Adrenal gland (tissue), 12 donors: ENCODE data around the gene DPYD. TPM values are rescaled to one million over a fixed set of nuclear protein-coding genes. Genes with fewer than 3 reads are reported as not detected.

Experiments
- DNase-seq, 7 donors: peaks; one replicate each; pipeline ENCODE4 v3.0.0-alpha.2; 2019 to 2020
- H3K27ac ChIP-seq, 5 donors: fragments of 200-600 bp; sonication (generic) in 4 of 5; 1 replicate in 3 of 5; 2 replicates in 2 of 5; pipeline versions ENCODE4 v1.5.1 to v1.8.0; 2016 to 2020; ENCODE audit warnings: mild to moderate bottlenecking in 1 of 5
- H3K27me3 ChIP-seq: fragments of 200-600 bp; 2 replicates; pipeline ENCODE4 v1.8.0; 2021
- H3K36me3 ChIP-seq, 2 donors: fragments of 200-600 bp; replicated peaks in 1 of 2; 1 replicate in 1 of 2; 2 replicates in 1 of 2; pipeline versions ENCODE4 v1.5.1 to v1.8.0; 2018 to 2022
- H3K4me1 ChIP-seq, 2 donors: fragments of 200-600 bp; replicated peaks in 1 of 2; 1 replicate in 1 of 2; 2 replicates in 1 of 2; pipeline versions ENCODE4 v1.5.1 to v1.8.0; 2018 to 2021
- H3K4me3 ChIP-seq, 4 donors: fragments of 200-600 bp; sonication (generic) in 3 of 4; one replicate each; pipeline ENCODE4 v1.5.1; 2016 to 2018
- H3K9me3 ChIP-seq, 3 donors: fragments of 200-600 bp; sonication (generic) in 1 of 3; replicated peaks in 1 of 3; 1 replicate in 2 of 3; 2 replicates in 1 of 3; pipeline versions ENCODE4 v1.5.1 to v1.8.0; 2016 to 2021
- CTCF ChIP-seq, 6 experiments: fragments of 450-650 bp in 4 of 6; fragments of 200-600 bp in 2 of 6; sonication (generic) in 1 of 6; IDR thresholded peaks; 1 replicate in 5 of 6; 2 replicates in 1 of 6; pipeline versions ENCODE4 v1.5.1 to v1.8.0; 2016 to 2021; ENCODE audit warnings: antibody characterized with exemption in 6 of 6, mild to moderate bottlenecking in 2 of 6, moderate library complexity in 1 of 6
- POLR2A ChIP-seq, 2 donors: fragments of 450-650 bp; IDR thresholded peaks; one replicate each; pipeline ENCODE4 v1.6.1; 2017; ENCODE audit warnings: antibody characterized with exemption in 2 of 2, mild to moderate bottlenecking in 2 of 2, moderate library complexity in 1 of 2
- WGBS, 4 donors: extraction: QIAGEN DNeasy Blood & Tissue Kit in 2 of 4; methylation state at CpG; one replicate each; pipeline versions ENCODE4 v1.1.5 to v1.1.7; 2013 to 2017; 5-methylcytosine and 5-hydroxymethylcytosine counted together
- intact Hi-C, 2 donors: fragments of 100-400 bp; cut with DNase I; formaldehyde crosslinking; loops; one replicate each; pipeline versions ENCODE4 v1.14.1 to v1.15.0; 2022 to 2023
- polyA plus RNA-seq, 3 donors: library from polyadenylated mRNA; stranded (reverse); fragments of 200-250 nt in 2 of 3; fragments of 350-450 nt in 1 of 3; fragmentation: Illumina TruSeq in 1 of 3; extraction: RNeasy Lipid Tissue Mini Kit (QIAGEN cat#74804) in 1 of 3; gene quantifications; one replicate each; pipeline ENCODE4 v1.2.3, GENCODE V29; 2013 to 2014
- total RNA-seq, 9 donors: library from RNA; depleted of rRNA in 4 of 9; stranded (reverse); fragments of >200 nt in 4 of 9; fragments of 120-200 nt in 1 of 9; fragmentation: NEBNext Ultra II Directional in 1 of 9; extraction: Animal tissue kit (Norgen Biotek cat#: 25700) in 1 of 9; gene quantifications; one replicate each; pipeline versions ENCODE4 v1.1.0 to v1.2.4, GENCODE V29; 2013 to 2023
- donor health status: healthy with polysubstance abuse.
- donor health status: Bipolar disorder and iron deficiency.
- donor health status: DM: yes; HTN: yes; CAD: no.
- donor health status: DM: no; HTN: no; CAD: no.
- donor health status: DM: no; HTN: no; CAD: no.
- donor health status: DM: yes; HTN: yes; CAD: no.

The DPYD gene
- total and polyA plus RNA-seq, 12 donors: 6.6 to 73.1 (median 30.2) TPM

GRCh38 chr1:97529600-97529999 lies 391.2 kb downstream of the DPYD start:
- no peak overlapping the region for H3K27ac ChIP-seq
- H3K9me3 ChIP-seq: no peaks in the 10 kb centered on the region
- no peak for TF ChIP-seq CTCF (IDR thresholded peaks at IDR 0.05)
- TF ChIP-seq POLR2A (IDR thresholded peaks at IDR 0.05): no peak
- 83 to 90% (median 86%) methylated on average over 1 of the region's 1 CpG for WGBS, 4 donors
- no peaks in the 10 kb centered on the region for H3K27me3 ChIP-seq
- no peaks in the 10 kb centered on the region for H3K4me1 ChIP-seq
- H3K36me3 ChIP-seq: no peaks in the 10 kb centered on the region
- H3K4me3 ChIP-seq: no peak overlapping the region
- intact Hi-C loops: no loop called here
- DNase-seq: no peak

GRCh38 chr1:97524211-97524610 lies 396.6 kb downstream of the DPYD start:
- WGBS, 4 donors: 89 to 95% (median 93%) methylated on average over 4 of the region's 4 CpGs

DNA sequence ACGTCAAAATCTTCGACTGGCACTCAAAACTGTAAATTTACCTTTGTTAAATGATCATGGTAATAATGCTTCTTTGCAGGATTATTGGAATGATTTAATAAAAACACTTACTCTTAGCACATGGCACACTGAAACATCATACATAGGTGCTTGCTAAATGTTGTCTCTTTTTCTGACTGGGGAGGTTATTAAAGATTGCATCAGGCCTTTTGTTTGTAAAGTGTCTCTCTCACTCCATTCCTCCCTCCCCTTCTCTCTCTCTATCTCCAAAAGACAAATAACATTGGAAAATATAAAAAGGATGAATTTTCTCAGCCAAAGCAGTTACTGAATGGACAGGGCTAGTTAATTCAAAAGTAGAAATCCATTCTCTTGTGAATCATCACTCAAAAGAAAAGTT lies 404.2 kb downstream of the DPYD start:
- no peaks in the 10 kb centered on the region for H3K27me3 ChIP-seq
- WGBS, 4 donors: 95 to 98% (median 96%) methylated on average over 2 of the region's 2 CpGs
- no peaks in the 10 kb centered on the region for H3K9me3 ChIP-seq
- no peaks in the 10 kb centered on the region for H3K36me3 ChIP-seq
- H3K27ac ChIP-seq: no peak overlapping the region
- TF ChIP-seq POLR2A (IDR thresholded peaks at IDR 0.05): no peak
- no peak for TF ChIP-seq CTCF (IDR thresholded peaks at IDR 0.05)
- intact Hi-C loops: no loop called here
- no peak overlapping the region for H3K4me3 ChIP-seq
- no peaks in the 10 kb centered on the region for H3K4me1 ChIP-seq
- DNase-seq: no peak

More at GRCh38 chr1:97524211-97524610, 396.6 kb downstream of the DPYD start:
- Histone ChIP-seq H3K9me3 (no peaks in the 10 kb centered on the region), H3K27ac (no peak overlapping the region), H3K4me1 (no peaks in the 10 kb centered on the region), H3K36me3 (no peaks in the 10 kb centered on the region), H3K27me3 (no peaks in the 10 kb centered on the region), H3K4me3 (no peak overlapping the region)
- no peak for DNase-seq
- TF ChIP-seq CTCF (IDR thresholded peaks at IDR 0.05) (no peak), POLR2A (IDR thresholded peaks at IDR 0.05) (no peak)
- intact Hi-C loops: no loop called here

DNA sequence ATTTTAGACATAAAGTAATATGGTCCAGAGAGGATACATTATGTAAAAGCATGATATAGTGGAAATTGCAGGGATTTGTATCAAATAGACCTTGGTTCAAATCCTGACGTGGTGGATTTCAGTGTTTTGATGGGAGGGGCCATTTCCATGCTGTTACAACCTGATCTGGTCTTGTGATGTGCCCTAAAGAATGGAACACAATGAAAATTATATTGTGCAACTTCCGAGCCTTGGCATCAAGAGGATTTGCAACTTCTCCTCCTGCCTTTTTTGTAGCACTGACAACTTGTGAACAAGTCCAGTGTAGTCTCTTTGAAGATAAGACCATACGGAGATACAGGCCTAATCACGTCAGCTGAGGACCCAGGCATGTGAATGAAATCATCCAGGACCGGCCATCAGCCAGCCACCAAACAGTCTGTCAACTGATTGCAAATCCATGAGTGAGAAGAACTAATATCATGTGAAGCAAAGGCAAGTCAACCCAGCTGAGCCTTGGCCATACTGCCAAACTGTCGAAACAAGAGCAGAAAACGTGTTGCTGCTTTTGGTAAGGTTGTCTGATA lies 412.1 kb downstream of the DPYD start:
- Histone ChIP-seq H3K4me3 (no peak overlapping the region), H3K27me3 (no peaks in the 10 kb centered on the region), H3K9me3 (no peaks in the 10 kb centered on the region), H3K27ac (no peak overlapping the region), H3K4me1 (peaks cover 2 to 17% of the 10 kb centered on the region in 2 donors), H3K36me3 (no peaks in the 10 kb centered on the region)
- WGBS, 4 donors: 82 to 95% (median 91%) methylated on average over 7 of the region's 7 CpGs
- intact Hi-C loops: no loop called here
- DNase-seq: no peak
- TF ChIP-seq CTCF (IDR thresholded peaks at IDR 0.05) (no peak), POLR2A (IDR thresholded peaks at IDR 0.05) (no peak)
